SJSA1 (cell line): Measurements from ENCODE around the gene ACOT12. TPM values are rescaled to one million over a fixed set of nuclear protein-coding genes. Genes with fewer than 3 reads are reported as not detected.

Experiments
- DNase-seq, 2 experiments: peaks; one replicate each; pipeline ENCODE4 v3.0.0-alpha.2; 2015 to 2020; ENCODE audit warnings: low spot score in 2 of 2, low read depth in 1 of 2
- H3K27ac ChIP-seq: fragments of 250-450 bp; sonication (Bioruptor Pico); 2 replicates; pipeline ENCODE4 v1.5.1; 2020; ENCODE audit warnings: mild to moderate bottlenecking, moderate library complexity
- H3K27me3 ChIP-seq: fragments of 250-450 bp; sonication (Bioruptor Pico); replicated peaks from 2 replicates; pipeline ENCODE4 v1.5.1; 2020; ENCODE audit warnings: mild to moderate bottlenecking, moderate library complexity
- H3K36me3 ChIP-seq: fragments of 250-450 bp; sonication (Bioruptor Pico); 2 replicates; pipeline ENCODE4 v1.5.1; 2020; ENCODE audit warnings: mild to moderate bottlenecking
- H3K4me1 ChIP-seq: fragments of 250-450 bp; sonication (Bioruptor Pico); replicated peaks from 2 replicates; pipeline ENCODE4 v1.6.1; 2021; ENCODE audit warnings: mild to moderate bottlenecking
- H3K4me3 ChIP-seq: fragments of 250-450 bp; sonication (Bioruptor Pico); 2 replicates; pipeline ENCODE4 v1.5.1; 2020; ENCODE audit warnings: mild to moderate bottlenecking
- H3K9me3 ChIP-seq: fragments of 250-450 bp; sonication (Bioruptor Pico); replicated peaks from 2 replicates; pipeline ENCODE4 v1.5.1; 2020; ENCODE audit warnings: mild to moderate bottlenecking
- total RNA-seq: library from RNA; depleted of rRNA; stranded (reverse); fragments of >200 nt; shearing (Covaris generic); gene quantifications from 2 replicates; pipeline ENCODE4 v1.2.3, GENCODE V29; 2014; rRNA removed

The ACOT12 gene
- total RNA-seq, result not detected in 2 replicates

- H3K27me3 ChIP-seq, result peaks cover 16% of the 10 kb centered on the region
- H3K4me1 ChIP-seq, result peaks cover 4% of the 10 kb centered on the region; the same call in 1 of the 2 replicates
- DNase-seq, result no peak
- H3K27ac ChIP-seq, result no peak within 1 kb of the TSS
- H3K36me3 ChIP-seq, result no peaks in the 10 kb centered on the region
- H3K9me3 ChIP-seq, result peaks cover 3% of the 10 kb centered on the region; the same call in 1 of the 2 replicates
- H3K4me3 ChIP-seq, result peak within 1 kb of the TSS; percentile 28
These were observed at the start of gene ACOT12 for GRCh38 chr5:81393783-81394718. Gene ACOT12, minus strand, starts transcription at chr5:81394134. Its CDS starts 20 bp downstream, at chr5:81394114.

DNA sequence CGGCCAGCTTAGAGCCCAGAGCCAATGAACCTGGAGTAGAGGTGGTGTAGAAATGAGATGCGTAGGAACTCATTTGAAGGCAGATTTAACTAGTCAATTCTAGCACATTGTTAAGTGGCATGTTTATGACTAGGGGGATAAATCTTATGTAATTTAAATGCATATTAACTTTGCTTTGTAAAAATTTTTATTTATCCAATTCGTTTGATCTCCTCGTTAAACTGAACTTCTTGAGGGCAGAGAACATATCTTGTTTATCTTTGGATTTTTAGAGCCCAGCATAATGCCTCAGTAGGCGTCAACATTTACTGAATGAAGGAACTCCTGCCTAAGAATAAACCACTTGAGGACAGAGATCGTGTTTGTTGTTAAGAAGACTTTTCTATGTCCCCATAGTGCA, 41.1 kb upstream of the ACOT12 start:
- Histone ChIP-seq H3K27ac (no peak overlapping the region), H3K9me3 (no peaks in the 10 kb centered on the region), H3K27me3 (no peaks in the 10 kb centered on the region), H3K4me1 (no peaks in the 10 kb centered on the region), H3K36me3 (no peaks in the 10 kb centered on the region), H3K4me3 (no peak overlapping the region)
- no peak for DNase-seq

- H3K4me1 ChIP-seq, result peaks cover 16% of the 10 kb centered on the region
- no peak overlapping the region for H3K27ac ChIP-seq
- no peaks in the 10 kb centered on the region for H3K36me3 ChIP-seq
- no peaks in the 10 kb centered on the region for H3K9me3 ChIP-seq
- no peaks in the 10 kb centered on the region for H3K27me3 ChIP-seq
- DNase-seq, result no peak
- H3K4me3 ChIP-seq, result no peak overlapping the region
These were observed 36.1 kb upstream of the ACOT12 start for GRCh38 chr5:81429985-81430384.

- Histone ChIP-seq H3K4me3 (no peak overlapping the region), H3K4me1 (peaks cover 21% of the 10 kb centered on the region), H3K36me3 (no peaks in the 10 kb centered on the region), H3K9me3 (no peaks in the 10 kb centered on the region), H3K27me3 (no peaks in the 10 kb centered on the region), H3K27ac (no peak overlapping the region)
- DNase-seq, result no peak
These were observed 35.4 kb upstream of the ACOT12 start for GRCh38 chr5:81429363-81429762.

DNA sequence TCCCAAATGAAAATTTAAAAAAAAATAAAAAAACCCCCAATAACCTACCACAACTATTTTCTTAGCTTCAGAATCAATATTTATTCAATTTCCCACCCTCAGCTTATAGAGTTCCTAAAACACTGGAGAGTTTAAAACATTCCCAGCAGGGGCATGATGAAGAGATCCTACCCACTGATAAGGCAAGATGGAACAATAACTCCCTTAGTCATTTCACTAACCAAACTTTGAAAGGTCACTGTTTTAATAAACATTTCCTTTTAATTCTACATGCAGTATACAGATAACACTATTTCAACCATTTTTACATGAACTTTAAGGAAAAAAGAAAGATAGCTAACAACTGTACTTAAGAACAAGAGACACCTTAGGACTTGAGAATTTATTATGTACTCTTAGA, 34.9 kb upstream of the ACOT12 start:
- Histone ChIP-seq H3K27ac (no peak overlapping the region), H3K36me3 (no peaks in the 10 kb centered on the region), H3K4me1 (peaks cover 21% of the 10 kb centered on the region), H3K9me3 (no peaks in the 10 kb centered on the region), H3K27me3 (no peaks in the 10 kb centered on the region), H3K4me3 (no peak overlapping the region)
- peak in 1 of 2 experiments; percentile 25 for DNase-seq

DNA sequence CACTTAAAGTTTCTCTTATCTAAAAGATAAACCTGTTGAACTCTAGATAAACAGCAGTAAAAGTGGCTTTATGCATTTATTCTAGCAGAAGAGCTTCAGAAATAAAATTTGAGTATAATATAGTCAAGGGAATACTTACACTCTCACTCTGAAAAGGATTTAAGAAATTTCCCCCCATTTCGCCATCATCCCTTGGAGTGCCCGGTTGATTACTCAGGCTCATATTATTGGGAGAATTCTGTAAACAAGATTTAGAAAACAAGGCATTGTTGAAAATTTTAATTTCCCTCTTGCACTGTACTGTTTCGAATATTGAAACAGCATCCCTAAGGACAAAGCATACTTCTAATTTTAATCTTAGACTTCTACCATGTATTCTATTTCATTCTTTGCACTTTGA, 34.5 kb upstream of the ACOT12 start:
- Histone ChIP-seq H3K4me1 (peaks cover 24% of the 10 kb centered on the region), H3K27ac (no peak overlapping the region)
- no peak for DNase-seq

DNA sequence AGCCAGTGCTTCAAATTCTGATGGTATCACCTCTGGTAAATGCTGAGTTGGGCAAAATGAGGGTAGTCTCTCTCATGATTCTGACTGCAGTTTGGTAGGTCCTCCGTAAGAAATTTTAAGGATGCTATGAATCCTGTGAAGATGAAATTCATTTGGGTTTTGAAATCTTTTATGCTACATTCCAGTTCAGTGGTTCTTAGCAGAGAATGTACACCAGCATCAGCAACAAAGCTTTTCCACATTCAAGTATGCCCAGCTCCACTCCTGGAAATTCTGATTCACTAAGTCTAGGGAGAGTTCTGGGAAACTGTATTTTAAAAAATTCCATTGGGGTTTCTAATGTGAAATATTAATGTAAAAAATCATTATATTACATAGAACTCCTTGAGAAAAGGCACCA, 33.6 kb upstream of the ACOT12 start:
- Histone ChIP-seq H3K27ac (no peak overlapping the region), H3K36me3 (no peaks in the 10 kb centered on the region), H3K4me3 (no peak overlapping the region), H3K4me1 (peaks cover 33% of the 10 kb centered on the region), H3K27me3 (no peaks in the 10 kb centered on the region), H3K9me3 (no peaks in the 10 kb centered on the region)
- DNase-seq, result no peak

More for the DNA sequence above, 34.5 kb upstream of the ACOT12 start:
- no peak overlapping the region for H3K4me3 ChIP-seq
- no peaks in the 10 kb centered on the region for H3K36me3 ChIP-seq
- H3K9me3 ChIP-seq, result no peaks in the 10 kb centered on the region
- no peaks in the 10 kb centered on the region for H3K27me3 ChIP-seq

GRCh38 chr5:81426359-81427030, 32.6 kb upstream of the ACOT12 start:
- Histone ChIP-seq H3K27ac (no peak overlapping the region), H3K36me3 (no peaks in the 10 kb centered on the region), H3K27me3 (no peaks in the 10 kb centered on the region), H3K4me3 (no peak overlapping the region), H3K9me3 (no peaks in the 10 kb centered on the region), H3K4me1 (peaks cover 43% of the 10 kb centered on the region)
- no peak for DNase-seq

DNA sequence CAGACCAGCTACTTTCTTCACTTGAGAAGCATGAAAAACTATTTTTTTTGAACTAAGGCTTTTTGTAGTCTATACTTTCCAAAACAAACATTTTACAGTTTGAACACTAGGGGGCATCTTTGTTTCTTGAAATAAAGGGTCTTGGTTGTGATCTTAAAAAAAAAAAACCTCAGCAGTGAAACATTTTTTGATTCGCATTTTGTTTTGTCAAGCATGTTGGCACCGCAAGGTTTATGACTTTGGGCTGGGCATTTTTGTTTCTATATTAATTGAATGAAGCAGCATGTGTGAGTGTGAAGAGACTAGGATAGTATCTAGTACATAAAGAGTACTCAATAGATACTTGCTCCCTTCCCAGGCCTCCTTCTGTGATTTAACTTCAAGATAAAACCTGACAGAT, 31.6 kb upstream of the ACOT12 start:
- peaks cover 52% of the 10 kb centered on the region for H3K4me1 ChIP-seq
- no peaks in the 10 kb centered on the region for H3K27me3 ChIP-seq
- no peaks in the 10 kb centered on the region for H3K36me3 ChIP-seq
- no peak overlapping the region for H3K4me3 ChIP-seq
- peak in 1 of 2 experiments; percentile 59 for DNase-seq
- H3K27ac ChIP-seq, result no peak overlapping the region
- H3K9me3 ChIP-seq, result no peaks in the 10 kb centered on the region

DNA sequence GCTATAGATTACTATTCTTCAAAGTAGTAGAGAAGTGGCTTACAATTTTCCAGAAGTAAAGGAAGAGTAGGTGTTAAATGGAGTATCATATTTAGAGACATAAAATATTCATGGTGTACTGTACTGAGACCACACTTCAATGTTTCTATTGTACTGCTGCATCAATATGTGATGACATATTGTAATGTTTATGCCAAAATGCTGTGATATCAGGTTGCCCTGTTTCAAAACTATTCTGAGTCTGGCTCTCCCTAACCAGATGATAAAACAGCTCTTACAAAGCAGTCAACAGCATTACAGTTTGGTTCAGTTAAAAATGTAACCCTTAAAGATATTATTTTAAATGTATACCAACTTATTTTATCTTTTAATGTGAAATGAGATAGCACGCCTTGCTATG, 30.8 kb upstream of the ACOT12 start:
- Histone ChIP-seq H3K4me1 (peaks cover 61% of the 10 kb centered on the region), H3K9me3 (no peaks in the 10 kb centered on the region), H3K27ac (no peak overlapping the region), H3K4me3 (no peak overlapping the region), H3K27me3 (no peaks in the 10 kb centered on the region), H3K36me3 (no peaks in the 10 kb centered on the region)
- DNase-seq, result no peak

- Histone ChIP-seq H3K9me3 (no peaks in the 10 kb centered on the region), H3K4me1 (peaks cover 56% of the 10 kb centered on the region), H3K36me3 (no peaks in the 10 kb centered on the region), H3K27me3 (no peaks in the 10 kb centered on the region), H3K27ac (peak overlapping the region; percentile 92), H3K4me3 (no peak overlapping the region)
- DNase-seq, result peak; percentile 60 to 92
These were observed 28.7 kb upstream of the ACOT12 start for GRCh38 chr5:81422671-81423070.

DNA sequence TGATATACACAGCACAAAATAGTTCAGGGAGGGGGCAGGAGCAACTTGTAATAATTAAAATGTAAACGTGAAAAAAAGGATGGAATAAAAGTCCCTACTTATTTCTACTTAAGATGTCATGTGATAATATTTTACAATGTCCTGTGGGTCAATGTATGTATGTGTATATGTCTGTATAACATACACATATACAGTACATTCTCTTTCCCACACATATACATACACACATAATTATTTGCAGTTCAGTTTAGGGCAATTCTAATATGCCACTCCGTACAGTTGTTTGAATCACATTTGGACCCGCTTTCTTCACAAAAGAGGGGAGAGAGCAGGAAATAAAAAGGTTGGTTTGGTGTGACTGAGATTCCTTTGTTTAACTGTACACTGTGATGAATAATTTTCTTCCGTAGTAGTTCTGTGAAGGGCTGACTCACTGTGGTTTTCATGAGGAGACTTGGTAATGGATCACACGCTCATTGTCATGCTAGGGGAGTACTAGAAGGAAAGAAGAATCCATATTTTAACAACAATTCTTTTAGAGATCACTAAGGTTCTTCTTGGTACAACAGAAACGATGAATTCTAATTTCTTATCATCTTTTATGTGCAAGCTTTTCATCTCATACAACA, 26.2 kb upstream of the ACOT12 start:
- H3K9me3 ChIP-seq, result no peaks in the 10 kb centered on the region
- H3K27me3 ChIP-seq, result no peaks in the 10 kb centered on the region
- peak overlapping the region; percentile 92 for H3K27ac ChIP-seq
- H3K4me3 ChIP-seq, result no peak overlapping the region
- DNase-seq, result peak; percentile 64 to 92
- no peaks in the 10 kb centered on the region for H3K36me3 ChIP-seq
- H3K4me1 ChIP-seq, result peaks cover 52% of the 10 kb centered on the region

- H3K4me1 ChIP-seq, result peaks cover 46% of the 10 kb centered on the region
- H3K27ac ChIP-seq, result no peak overlapping the region
- no peaks in the 10 kb centered on the region for H3K27me3 ChIP-seq
- H3K4me3 ChIP-seq, result no peak overlapping the region
- H3K36me3 ChIP-seq, result no peaks in the 10 kb centered on the region
- no peak for DNase-seq
- no peaks in the 10 kb centered on the region for H3K9me3 ChIP-seq
These were observed 24.7 kb upstream of the ACOT12 start for GRCh38 chr5:81418606-81419005.

DNA sequence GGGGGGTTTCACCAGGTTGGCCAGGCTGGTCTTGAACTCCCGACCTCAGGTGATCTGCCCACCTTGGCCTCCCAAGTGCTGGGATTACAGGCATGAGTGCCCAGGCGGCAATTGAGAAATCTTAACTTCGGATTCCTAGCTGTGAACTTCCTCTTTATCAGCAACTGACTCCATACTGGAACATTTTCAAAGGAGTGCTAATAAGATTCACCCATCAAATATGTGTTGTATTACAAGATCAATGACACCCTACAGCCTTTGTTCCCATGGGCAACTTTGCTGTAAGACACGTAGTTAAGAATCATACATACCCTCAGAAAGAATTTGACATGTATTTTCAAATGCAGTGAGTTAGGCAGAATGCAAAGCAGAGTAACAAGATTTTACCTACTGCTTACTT, 23.1 kb upstream of the ACOT12 start:
- peaks cover 31% of the 10 kb centered on the region for H3K4me1 ChIP-seq
- no peak overlapping the region for H3K4me3 ChIP-seq
- no peaks in the 10 kb centered on the region for H3K9me3 ChIP-seq
- no peak for DNase-seq
- no peaks in the 10 kb centered on the region for H3K36me3 ChIP-seq
- no peaks in the 10 kb centered on the region for H3K27me3 ChIP-seq
- no peak overlapping the region for H3K27ac ChIP-seq
